ENCODE results near the gene TMEM39B. TPM values are rescaled to one million over a fixed set of nuclear protein-coding genes. Genes with fewer than 3 reads are reported as not detected.

The TMEM39B gene
- total RNA-seq, 1 experiment from 2014 or later, result 30.4 TPM

DNA sequence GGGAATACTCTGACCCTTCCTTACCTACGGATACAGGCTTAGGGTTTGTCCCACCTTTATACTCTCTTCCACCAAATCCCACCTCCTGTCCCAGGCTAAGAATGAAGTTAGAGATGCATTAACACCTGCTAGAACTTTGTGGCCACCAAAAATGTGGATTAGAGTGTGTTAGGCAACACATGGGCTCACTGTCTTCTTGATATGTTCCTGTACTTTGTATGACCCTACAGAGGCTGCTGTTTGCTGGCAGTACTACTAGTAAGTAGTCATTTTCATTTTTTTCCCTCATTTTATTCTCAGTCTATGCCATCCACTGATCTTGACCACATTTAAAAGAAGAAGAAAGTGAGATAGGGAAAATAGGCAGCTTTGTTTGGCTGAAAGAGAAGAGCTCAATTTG, 21.0 kb upstream of the TMEM39B start:
- ChIA-PET CTCF (no interaction called here), POLR2A (ENCODE audit: low non-redundant PET) (interaction anchor here (0.6 kb wide), 1 partner anchor 20 kb away, joined by 4 read pairs; no protein-coding TSS in a partner anchor)
- TF ChIP-seq EZH2 (IDR thresholded peaks at IDR 0.05; ENCODE audit: borderline replicate concordance, low read depth, low read length, poor library complexity, severe bottlenecking), result no peak
- TF ChIP-seq, protein P1, sequence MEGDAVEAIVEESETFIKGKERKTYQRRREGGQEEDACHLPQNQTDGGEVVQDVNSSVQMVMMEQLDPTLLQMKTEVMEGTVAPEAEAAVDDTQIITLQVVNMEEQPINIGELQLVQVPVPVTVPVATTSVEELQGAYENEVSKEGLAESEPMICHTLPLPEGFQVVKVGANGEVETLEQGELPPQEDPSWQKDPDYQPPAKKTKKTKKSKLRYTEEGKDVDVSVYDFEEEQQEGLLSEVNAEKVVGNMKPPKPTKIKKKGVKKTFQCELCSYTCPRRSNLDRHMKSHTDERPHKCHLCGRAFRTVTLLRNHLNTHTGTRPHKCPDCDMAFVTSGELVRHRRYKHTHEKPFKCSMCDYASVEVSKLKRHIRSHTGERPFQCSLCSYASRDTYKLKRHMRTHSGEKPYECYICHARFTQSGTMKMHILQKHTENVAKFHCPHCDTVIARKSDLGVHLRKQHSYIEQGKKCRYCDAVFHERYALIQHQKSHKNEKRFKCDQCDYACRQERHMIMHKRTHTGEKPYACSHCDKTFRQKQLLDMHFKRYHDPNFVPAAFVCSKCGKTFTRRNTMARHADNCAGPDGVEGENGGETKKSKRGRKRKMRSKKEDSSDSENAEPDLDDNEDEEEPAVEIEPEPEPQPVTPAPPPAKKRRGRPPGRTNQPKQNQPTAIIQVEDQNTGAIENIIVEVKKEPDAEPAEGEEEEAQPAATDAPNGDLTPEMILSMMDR (conservative IDR thresholded peaks at IDR 0.05; ENCODE audit: low read depth, low read length), result no peak
- BruUV-seq (replicated peaks), result no TSS peak
- no peak overlapping the region for H3K27ac ChIP-seq (ENCODE audit: low read depth, low read length, poor library complexity, severe bottlenecking)
- no peak for DNase-seq (ENCODE audit: low spot score)
- no peaks in the 10 kb centered on the region for H3K27me3 ChIP-seq (replicated peaks; ENCODE audit: insufficient read depth, low read depth, low read length, poor library complexity)
- peaks cover 19% of the 10 kb centered on the region for H3K4me1 ChIP-seq (ENCODE audit: insufficient read depth, low read length, poor library complexity, severe bottlenecking)
- H3K4me3 ChIP-seq (ENCODE audit: low read depth, low read length, poor library complexity, severe bottlenecking), result no peak overlapping the region
- intact Hi-C loops (cut with micrococcal nuclease; ENCODE audit: unreplicated experiment), result no loop called here
- peaks cover 78% of the 10 kb centered on the region for H3K36me3 ChIP-seq (ENCODE audit: insufficient read depth, low read length, poor library complexity, severe bottlenecking)
- no peaks in the 10 kb centered on the region for H3K9me3 ChIP-seq (ENCODE audit: low read depth, low read length, poor library complexity, severe bottlenecking)

DNA sequence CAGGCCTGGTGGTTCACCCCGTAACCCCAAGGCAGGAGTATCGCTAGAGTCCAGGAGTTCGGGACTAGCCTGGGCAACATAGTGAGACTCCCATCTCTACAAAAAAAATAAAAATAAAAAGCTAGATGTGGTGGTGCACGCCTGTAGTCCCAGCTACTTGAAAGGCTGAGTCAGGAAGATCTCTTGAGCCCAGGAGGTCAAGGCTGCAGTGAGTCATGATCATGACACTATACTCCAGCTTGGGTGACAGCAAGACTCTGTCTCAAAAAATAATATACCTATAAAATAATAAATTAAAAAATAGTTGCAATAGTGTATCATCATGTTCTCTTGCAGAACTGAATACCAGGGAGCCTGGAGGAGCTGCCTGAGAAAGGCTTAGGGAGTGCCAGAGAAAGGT, 19.9 kb upstream of the TMEM39B start:
- ChIA-PET POLR2A (ENCODE audit: low non-redundant PET) (no interaction called here), CTCF (no interaction called here)
- no peaks in the 10 kb centered on the region for H3K27me3 ChIP-seq (replicated peaks; ENCODE audit: insufficient read depth, low read depth, low read length, poor library complexity)
- H3K4me3 ChIP-seq (ENCODE audit: low read depth, low read length, poor library complexity, severe bottlenecking), result no peak overlapping the region
- H3K4me1 ChIP-seq (ENCODE audit: insufficient read depth, low read length, poor library complexity, severe bottlenecking), result peaks cover 21% of the 10 kb centered on the region
- intact Hi-C loops (cut with micrococcal nuclease; ENCODE audit: unreplicated experiment), result no loop called here
- H3K36me3 ChIP-seq (ENCODE audit: insufficient read depth, low read length, poor library complexity, severe bottlenecking), result peaks cover 76% of the 10 kb centered on the region
- H3K9me3 ChIP-seq (ENCODE audit: low read depth, low read length, poor library complexity, severe bottlenecking), result no peaks in the 10 kb centered on the region
- H3K27ac ChIP-seq (ENCODE audit: low read depth, low read length, poor library complexity, severe bottlenecking), result no peak overlapping the region
- TF ChIP-seq, protein P1 (conservative IDR thresholded peaks at IDR 0.05; ENCODE audit: low read depth, low read length), result no peak
- TF ChIP-seq EZH2 (IDR thresholded peaks at IDR 0.05; ENCODE audit: borderline replicate concordance, low read depth, low read length, poor library complexity, severe bottlenecking), result no peak
- no TSS peak for BruUV-seq (replicated peaks)
- DNase-seq (ENCODE audit: low spot score), result no peak

DNA sequence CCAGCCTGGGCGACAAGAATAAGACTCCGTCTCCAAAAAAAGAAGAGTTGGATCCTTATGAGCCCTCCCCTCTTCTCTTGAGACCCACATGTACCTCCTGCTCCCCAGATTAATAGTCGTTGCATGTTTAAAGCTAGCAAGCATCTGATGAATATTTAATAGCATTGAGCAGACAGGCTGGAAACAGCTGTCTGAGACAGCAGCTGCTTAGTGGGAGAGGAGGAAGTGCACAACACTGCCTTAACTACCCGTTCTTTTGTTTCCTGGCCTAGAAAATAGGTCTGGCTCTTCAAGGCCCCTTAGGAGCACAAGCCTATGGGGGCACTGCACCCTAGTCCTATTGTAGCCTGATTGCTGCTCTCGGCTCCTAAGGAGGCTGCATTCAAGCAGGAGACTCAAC, 17.3 kb upstream of the TMEM39B start:
- Histone ChIP-seq H3K4me3 (ENCODE audit: low read depth, low read length, poor library complexity, severe bottlenecking) (no peak overlapping the region), H3K36me3 (ENCODE audit: insufficient read depth, low read length, poor library complexity, severe bottlenecking) (peaks cover 82% of the 10 kb centered on the region), H3K4me1 (ENCODE audit: insufficient read depth, low read length, poor library complexity, severe bottlenecking) (peaks cover 21% of the 10 kb centered on the region), H3K27ac (ENCODE audit: low read depth, low read length, poor library complexity, severe bottlenecking) (peak overlapping the region; percentile 79), H3K27me3 (replicated peaks; ENCODE audit: insufficient read depth, low read depth, low read length, poor library complexity) (no peaks in the 10 kb centered on the region), H3K9me3 (ENCODE audit: low read depth, low read length, poor library complexity, severe bottlenecking) (no peaks in the 10 kb centered on the region)
- ChIA-PET CTCF (interaction anchor here (0.6 to 1.3 kb wide), 2 partner anchors 18 to 194 kb away, joined by 5 to 6 read pairs; partner anchors contain the start of gene TMEM39B), POLR2A (ENCODE audit: low non-redundant PET) (no interaction called here)
- TF ChIP-seq, protein P1 (conservative IDR thresholded peaks at IDR 0.05; ENCODE audit: low read depth, low read length), result no peak
- TF ChIP-seq EZH2 (IDR thresholded peaks at IDR 0.05; ENCODE audit: borderline replicate concordance, low read depth, low read length, poor library complexity, severe bottlenecking), result no peak
- no TSS peak for BruUV-seq (replicated peaks)
- intact Hi-C loops (cut with micrococcal nuclease; ENCODE audit: unreplicated experiment), result no loop called here
- peak; percentile 90 for DNase-seq (ENCODE audit: low spot score)
